ENCODE data around the gene NFIX. TPM values are rescaled to one million over a fixed set of nuclear protein-coding genes. Genes with fewer than 3 reads are reported as not detected.

NFIX gene
- total RNA-seq, 1 donor: 1.9 TPM

DNA sequence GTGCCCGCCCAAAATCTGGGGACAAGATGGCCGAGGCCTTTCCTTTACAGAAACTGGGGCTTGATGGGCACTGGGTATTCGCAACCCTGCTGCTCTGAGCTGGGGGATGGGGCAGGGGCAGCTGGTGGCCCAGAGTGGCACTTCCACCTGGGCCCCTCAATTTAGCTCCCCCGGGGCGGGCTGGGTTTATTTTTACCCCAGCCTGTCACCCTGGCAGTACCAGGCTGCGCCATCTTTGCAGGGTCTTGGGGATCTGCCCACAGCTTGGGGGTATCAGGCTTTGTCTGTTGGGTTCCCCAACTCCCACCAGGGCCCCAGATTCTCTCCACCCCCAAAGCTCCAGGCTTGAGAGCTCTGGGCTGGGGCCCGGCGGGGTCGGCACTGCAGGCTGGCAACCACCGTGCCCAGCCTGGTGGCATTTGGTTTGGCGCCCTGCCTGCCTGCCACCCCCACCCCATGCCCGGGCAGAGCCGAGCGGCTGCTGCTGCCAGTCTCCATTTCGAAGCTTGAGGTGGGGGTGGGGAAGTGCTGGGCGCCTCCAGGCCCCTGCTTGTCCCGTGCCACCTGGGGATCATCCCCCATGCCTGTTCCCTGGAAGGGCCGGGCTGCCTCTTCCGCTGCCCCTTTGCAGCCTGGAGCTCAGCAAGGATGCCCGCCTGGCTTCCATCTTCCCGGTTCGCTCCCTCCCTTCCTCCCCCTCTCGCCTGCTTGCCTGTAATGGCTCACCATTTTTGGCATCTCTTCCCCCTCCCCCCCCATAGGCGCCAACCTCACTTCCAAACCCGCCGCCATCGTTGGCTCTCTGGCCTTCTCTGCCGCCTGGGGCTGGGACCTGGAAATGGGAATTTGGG, 11.4 kb downstream of the NFIX start:
- Histone ChIP-seq H3K27me3 (ENCODE audit: insufficient read depth, low read length) (peaks cover 26% of the 10 kb centered on the region), H3K9me3 (ENCODE audit: low read depth, low read length) (no peaks in the 10 kb centered on the region), H3K4me3 (ENCODE audit: low read length) (no peak overlapping the region), H3K4me1 (ENCODE audit: insufficient read depth, low read length) (no peaks in the 10 kb centered on the region)

- peaks cover 34% of the 10 kb centered on the region for H3K27me3 ChIP-seq (ENCODE audit: insufficient read depth, low read length)
- H3K4me3 ChIP-seq (ENCODE audit: low read length): no peak overlapping the region
- H3K4me1 ChIP-seq (ENCODE audit: insufficient read depth, low read length): peaks cover 6% of the 10 kb centered on the region
These were observed 12.2 kb downstream of the NFIX start for GRCh38 chr19:13007292-13008045.

DNA sequence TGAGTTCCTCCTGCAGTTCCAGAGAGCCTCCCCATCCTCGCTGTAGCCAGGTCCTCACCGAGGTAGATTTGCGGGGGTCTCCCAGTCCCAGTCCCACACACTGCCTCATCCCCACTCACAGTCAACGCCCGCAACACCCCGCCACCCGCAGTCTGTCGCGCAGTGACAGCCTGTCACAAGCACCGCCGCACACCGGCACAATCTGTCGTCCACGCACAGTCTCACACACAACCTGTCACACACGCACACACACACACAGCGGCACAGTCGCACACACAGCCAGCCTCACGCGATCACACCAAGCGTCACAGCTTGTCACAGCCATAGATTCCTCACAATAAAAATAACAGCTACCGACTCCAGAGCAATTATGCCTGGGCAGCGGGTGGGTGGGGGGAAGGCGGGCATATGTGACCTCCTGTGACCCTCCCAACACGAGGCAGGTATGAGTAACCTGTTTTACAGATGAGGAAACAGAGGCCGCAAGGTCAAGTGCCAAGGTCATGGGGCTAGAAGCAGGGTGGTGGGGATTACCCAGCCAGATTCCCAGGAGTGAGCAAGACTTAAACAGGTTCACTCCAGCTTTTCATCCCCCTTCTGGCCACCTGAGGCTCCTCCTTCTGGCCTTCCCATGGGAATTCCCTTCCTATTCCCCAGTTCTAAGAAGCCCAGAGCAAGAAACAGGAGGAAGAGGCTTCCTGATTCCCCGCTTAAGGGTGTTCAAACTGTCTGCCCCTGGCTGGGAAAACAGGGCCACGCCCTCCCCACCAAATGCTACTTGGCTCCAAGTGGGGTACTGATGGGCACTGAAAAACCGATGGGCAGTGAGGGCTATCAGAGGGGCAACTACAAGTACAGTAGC, 13.9 kb downstream of the NFIX start:
- peaks cover 23% of the 10 kb centered on the region for H3K4me1 ChIP-seq (ENCODE audit: insufficient read depth, low read length)
- no peak overlapping the region for H3K4me3 ChIP-seq (ENCODE audit: low read length)
- no peaks in the 10 kb centered on the region for H3K9me3 ChIP-seq (ENCODE audit: low read depth, low read length)
- peaks cover 51% of the 10 kb centered on the region for H3K27me3 ChIP-seq (ENCODE audit: insufficient read depth, low read length)

More at GRCh38 chr19:13007292-13008045, 12.2 kb downstream of the NFIX start:
- H3K9me3 ChIP-seq (ENCODE audit: low read depth, low read length): no peaks in the 10 kb centered on the region

DNA sequence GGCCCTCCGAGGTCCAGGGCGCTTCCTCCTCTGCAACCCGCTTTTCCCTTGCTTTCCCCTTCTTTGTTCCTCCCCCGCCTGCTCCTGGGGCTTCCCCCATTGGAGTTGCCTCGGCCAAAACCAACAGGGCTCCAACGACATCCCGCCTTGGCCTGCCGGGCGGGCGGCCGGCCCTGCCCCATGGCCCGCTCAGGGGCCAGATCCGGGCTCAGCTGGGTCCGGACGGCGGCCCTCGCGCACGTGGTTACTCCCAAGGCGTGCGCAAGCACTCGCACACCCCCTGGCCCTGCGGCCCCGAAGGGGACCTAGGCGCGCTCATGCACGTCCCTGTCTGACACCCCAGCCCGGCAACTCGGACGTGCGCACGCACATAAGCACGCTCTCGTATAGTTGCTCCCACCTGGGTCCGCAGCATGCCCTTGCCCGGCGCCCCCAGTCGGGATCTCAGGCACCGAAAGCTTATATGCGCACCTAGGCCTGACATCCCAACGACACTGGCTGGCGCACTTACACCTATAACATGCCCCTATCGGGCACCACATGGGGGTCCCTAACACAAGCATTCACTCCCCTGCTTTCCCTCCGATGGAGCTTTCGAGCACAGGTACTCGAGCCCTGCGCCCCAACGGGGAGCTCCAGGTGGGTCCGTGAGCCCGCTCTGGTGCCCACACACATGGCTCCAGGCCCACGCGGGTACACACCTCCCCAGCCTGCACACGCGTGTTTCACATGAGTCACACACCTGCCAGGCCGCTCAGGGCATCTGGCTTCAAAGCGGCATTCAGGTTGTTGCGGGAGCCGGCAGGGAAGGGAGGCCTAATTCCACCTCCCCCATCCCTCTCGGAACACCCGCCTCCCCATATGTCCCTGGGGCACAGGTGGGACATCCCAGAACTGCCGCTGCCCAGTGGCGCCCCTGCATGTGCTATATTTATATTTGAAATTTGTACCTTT, 15.0 kb downstream of the NFIX start:
- H3K4me1 ChIP-seq (ENCODE audit: insufficient read depth, low read length): peaks cover 28% of the 10 kb centered on the region
- H3K27me3 ChIP-seq (ENCODE audit: insufficient read depth, low read length): peaks cover 63% of the 10 kb centered on the region
- H3K4me3 ChIP-seq (ENCODE audit: low read length): no peak overlapping the region
- no peaks in the 10 kb centered on the region for H3K9me3 ChIP-seq (ENCODE audit: low read depth, low read length)

DNA sequence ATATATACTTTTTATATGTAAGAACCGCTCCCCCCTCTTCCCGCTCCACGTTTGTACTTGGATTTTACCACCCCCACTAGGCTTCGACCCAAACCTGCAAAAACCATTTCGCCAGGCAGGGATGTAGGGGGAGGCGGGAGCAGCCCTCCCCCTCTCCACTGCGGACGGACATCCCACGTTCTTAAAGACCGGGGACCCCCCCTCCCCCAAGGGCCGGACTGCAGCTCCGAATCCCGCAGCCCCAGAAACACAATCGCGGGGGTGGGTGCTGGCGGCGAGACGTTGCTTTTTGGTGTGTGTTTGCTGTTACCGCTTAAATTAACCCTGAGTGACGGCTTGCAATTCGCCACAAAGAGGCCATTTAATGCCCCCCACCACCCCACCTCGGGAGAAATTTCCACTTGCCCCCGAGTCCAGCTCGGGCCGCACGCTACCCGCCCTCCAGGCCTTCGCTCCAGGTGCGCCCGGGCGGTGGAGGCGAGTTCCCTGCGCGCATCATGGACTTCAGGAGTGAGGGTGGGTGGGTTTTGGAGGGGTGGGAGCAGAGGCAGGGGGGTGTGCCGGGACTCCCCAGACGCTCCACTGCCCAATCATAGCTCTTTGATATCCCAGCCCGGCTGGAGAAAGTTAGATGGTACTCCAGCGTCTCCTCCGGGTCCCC, 15.8 kb downstream of the NFIX start:
- Histone ChIP-seq H3K9me3 (ENCODE audit: low read depth, low read length) (no peaks in the 10 kb centered on the region), H3K4me3 (ENCODE audit: low read length) (no peak overlapping the region), H3K4me1 (ENCODE audit: insufficient read depth, low read length) (peaks cover 28% of the 10 kb centered on the region), H3K27me3 (ENCODE audit: insufficient read depth, low read length) (peaks cover 68% of the 10 kb centered on the region)

GRCh38 chr19:13011653-13012389, 16.5 kb downstream of the NFIX start:
- peaks cover 68% of the 10 kb centered on the region for H3K27me3 ChIP-seq (ENCODE audit: insufficient read depth, low read length)
- H3K4me3 ChIP-seq (ENCODE audit: low read length): no peak overlapping the region
- peaks cover 28% of the 10 kb centered on the region for H3K4me1 ChIP-seq (ENCODE audit: insufficient read depth, low read length)
- no peaks in the 10 kb centered on the region for H3K9me3 ChIP-seq (ENCODE audit: low read depth, low read length)

DNA sequence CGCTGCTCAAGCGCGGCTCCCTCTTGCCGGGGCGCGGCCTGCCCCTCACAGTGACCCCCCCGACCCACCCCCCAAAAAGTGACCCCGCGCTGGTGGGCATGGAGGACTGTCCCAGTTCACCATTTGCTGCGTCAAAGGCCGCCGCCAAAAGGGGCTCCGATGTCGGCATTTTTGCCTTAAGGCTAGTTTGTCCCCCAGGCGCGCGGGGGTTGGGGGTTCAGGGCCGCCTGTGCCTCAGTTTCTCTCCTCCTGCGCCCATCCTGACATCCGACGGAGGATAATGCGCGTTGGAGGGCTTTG, 17.1 kb downstream of the NFIX start:
- Histone ChIP-seq H3K9me3 (ENCODE audit: low read depth, low read length) (no peaks in the 10 kb centered on the region), H3K27me3 (ENCODE audit: insufficient read depth, low read length) (peaks cover 68% of the 10 kb centered on the region), H3K4me1 (ENCODE audit: insufficient read depth, low read length) (peaks cover 28% of the 10 kb centered on the region), H3K4me3 (ENCODE audit: low read length) (no peak overlapping the region)

GRCh38 chr19:13012690-13013608, 17.7 kb downstream of the NFIX start:
- Histone ChIP-seq H3K9me3 (ENCODE audit: low read depth, low read length) (no peaks in the 10 kb centered on the region), H3K4me3 (ENCODE audit: low read length) (peak overlapping the region; percentile 23), H3K27me3 (ENCODE audit: insufficient read depth, low read length) (peaks cover 68% of the 10 kb centered on the region), H3K4me1 (ENCODE audit: insufficient read depth, low read length) (peaks cover 28% of the 10 kb centered on the region)

DNA sequence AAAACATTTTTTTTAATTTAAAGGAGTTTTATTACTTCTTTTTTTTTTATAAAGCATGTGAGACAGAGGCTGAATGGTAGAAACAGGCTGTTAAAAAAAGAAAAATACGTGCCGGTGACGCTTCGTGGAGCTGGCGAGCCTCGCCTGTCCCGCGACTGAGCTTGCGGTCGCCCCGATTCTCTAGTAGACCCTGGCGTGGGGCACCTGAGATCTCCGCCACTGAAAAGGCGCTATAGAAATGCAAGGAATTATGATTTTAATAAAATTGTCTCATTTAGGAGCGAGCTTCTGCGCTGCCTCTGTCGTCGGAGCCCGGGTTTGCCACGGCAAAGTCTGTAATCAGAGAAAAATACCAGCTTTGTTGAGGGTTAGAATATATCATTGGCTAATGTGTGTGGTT, 18.4 kb downstream of the NFIX start:
- no peaks in the 10 kb centered on the region for H3K9me3 ChIP-seq (ENCODE audit: low read depth, low read length)
- peak overlapping the region; percentile 12 for H3K4me3 ChIP-seq (ENCODE audit: low read length)
- H3K4me1 ChIP-seq (ENCODE audit: insufficient read depth, low read length): peaks cover 28% of the 10 kb centered on the region
- peaks cover 68% of the 10 kb centered on the region for H3K27me3 ChIP-seq (ENCODE audit: insufficient read depth, low read length)

DNA sequence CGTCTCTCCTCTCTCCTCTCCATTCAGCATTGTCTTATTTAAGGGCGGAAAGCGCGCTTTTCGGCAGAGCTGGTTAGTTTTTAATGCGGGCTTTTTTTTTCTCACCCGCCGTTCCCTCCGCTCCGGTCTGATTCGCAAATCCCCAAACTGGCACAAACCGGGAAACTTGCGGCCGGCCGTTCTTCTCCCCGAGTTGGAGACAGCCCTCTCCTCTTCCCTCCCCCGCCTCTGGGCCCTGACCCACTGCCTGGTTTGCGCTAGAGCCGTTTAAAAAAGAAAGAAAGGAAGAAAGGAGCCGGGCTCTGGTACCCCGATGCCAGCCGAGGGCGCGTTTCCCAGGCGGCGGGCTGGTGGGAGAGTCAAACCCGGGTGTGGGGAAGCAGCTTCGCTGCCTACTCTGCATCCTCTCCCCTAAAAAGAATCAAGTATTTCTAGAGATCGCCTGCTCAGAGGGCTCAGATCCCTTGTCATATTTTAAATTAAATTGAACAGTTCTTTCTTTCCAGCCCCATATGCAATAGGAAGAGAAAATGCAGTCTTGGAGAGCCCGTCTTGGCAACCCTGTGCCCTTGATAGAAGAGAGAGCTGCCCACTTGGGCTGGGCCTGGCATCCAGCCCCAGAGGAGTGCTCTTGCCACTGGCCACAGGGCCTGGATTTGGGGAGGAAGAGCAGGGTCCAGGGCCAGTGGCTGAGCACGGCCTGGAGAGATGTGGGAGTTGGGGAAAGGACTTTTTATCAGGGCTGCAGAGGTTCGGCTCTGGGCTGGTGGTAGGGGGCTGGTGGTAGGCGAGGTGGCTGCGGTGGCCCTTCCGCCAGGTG, 19.0 kb downstream of the NFIX start:
- Histone ChIP-seq H3K27me3 (ENCODE audit: insufficient read depth, low read length) (peaks cover 66% of the 10 kb centered on the region), H3K4me1 (ENCODE audit: insufficient read depth, low read length) (peaks cover 28% of the 10 kb centered on the region), H3K9me3 (ENCODE audit: low read depth, low read length) (no peaks in the 10 kb centered on the region), H3K4me3 (ENCODE audit: low read length) (no peak overlapping the region)

DNA sequence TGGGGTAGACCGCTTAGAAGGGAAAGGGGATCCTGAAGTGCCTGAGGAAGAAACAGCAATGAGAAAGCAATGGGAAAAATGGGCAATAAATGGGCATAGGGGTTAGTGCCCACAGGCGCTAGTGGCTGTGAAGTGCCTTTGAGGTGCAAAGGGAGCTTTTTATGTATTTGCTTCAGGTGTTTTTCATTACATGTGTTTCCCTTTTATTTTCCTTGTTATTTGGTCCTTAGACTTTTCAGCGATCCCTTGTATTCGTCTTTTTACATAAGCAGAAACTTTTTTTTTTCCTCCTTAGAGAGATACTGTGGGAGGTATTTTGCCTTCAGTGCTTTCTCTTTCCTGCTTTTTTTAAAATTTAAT, 19.6 kb downstream of the NFIX start:
- Histone ChIP-seq H3K4me3 (ENCODE audit: low read length) (no peak overlapping the region), H3K4me1 (ENCODE audit: insufficient read depth, low read length) (peaks cover 28% of the 10 kb centered on the region), H3K9me3 (ENCODE audit: low read depth, low read length) (no peaks in the 10 kb centered on the region), H3K27me3 (ENCODE audit: insufficient read depth, low read length) (peaks cover 60% of the 10 kb centered on the region)

All from mononuclear cell (primary cell).